GM23248 (cell line): ENCODE data around the gene RASAL2. TPM values are rescaled to one million over a fixed set of nuclear protein-coding genes. Genes with fewer than 3 reads are reported as not detected.
A peak's percentile ranks its signal among the peaks of the same experiment; 100 is the strongest.
"Not testable (repeated sequence)": the region's sequence is repeated elsewhere in the genome, so short reads cannot be mapped to it uniquely, and the experiment has no call there.

ENCODE experiments used
- DNase-seq: peaks from one replicate; pipeline ENCODE4 v3.0.0-alpha.2; 2015
- H2AFZ ChIP-seq: fragments of 200-600 bp; sonication (generic); 2 replicates; pipeline ENCODE4 v1.6.1; 2016; ENCODE audit warnings: antibody characterized with exemption
- H3F3A ChIP-seq: fragments of 200-600 bp; sonication (generic); 2 replicates; pipeline ENCODE4 v1.6.1; 2016; ENCODE audit warnings: mild to moderate bottlenecking, antibody characterized with exemption, mixed run types; ENCODE audit not compliant: insufficient read depth
- H3K27ac ChIP-seq: fragments of 200-600 bp; sonication (generic); 2 replicates; pipeline ENCODE4 v1.5.1; 2016; ENCODE audit warnings: mild to moderate bottlenecking
- H3K27me3 ChIP-seq: fragments of 200-600 bp; sonication (generic); replicated peaks from 2 replicates; pipeline ENCODE4 v1.6.1; 2016; ENCODE audit warnings: mild to moderate bottlenecking; ENCODE audit not compliant: insufficient read depth
- H3K36me3 ChIP-seq: fragments of 200-600 bp; sonication (generic); 2 replicates; pipeline ENCODE4 v1.6.1; 2016; ENCODE audit warnings: low read depth, mild to moderate bottlenecking
- H3K4me1 ChIP-seq: fragments of 200-600 bp; sonication (generic); 2 replicates; pipeline ENCODE4 v1.6.1; 2016; ENCODE audit warnings: mild to moderate bottlenecking; ENCODE audit not compliant: insufficient read depth
- H3K4me2 ChIP-seq: fragments of 200-600 bp; sonication (generic); one replicate; pipeline ENCODE4 v1.6.1; 2016; ENCODE audit warnings: mild to moderate bottlenecking; ENCODE audit not compliant: unreplicated experiment
- H3K4me3 ChIP-seq: fragments of 200-600 bp; sonication (generic); 2 replicates; pipeline ENCODE4 v1.5.1; 2016; ENCODE audit warnings: mild to moderate bottlenecking
- H3K79me2 ChIP-seq: fragments of 200-600 bp; sonication (generic); 2 replicates; pipeline ENCODE4 v1.6.1; 2016; ENCODE audit warnings: mild to moderate bottlenecking; ENCODE audit not compliant: insufficient read depth
- H3K9ac ChIP-seq: fragments of 200-600 bp; sonication (generic); 2 replicates; pipeline ENCODE4 v1.6.1; 2016; ENCODE audit warnings: mild to moderate bottlenecking
- H3K9me2 ChIP-seq: fragments of 200-600 bp; sonication (generic); 2 replicates; pipeline ENCODE4 v1.6.1; 2016; ENCODE audit warnings: mixed run types, mild to moderate bottlenecking, moderate library complexity; ENCODE audit not compliant: insufficient read depth
- H3K9me3 ChIP-seq: fragments of 200-600 bp; sonication (generic); one replicate; pipeline ENCODE4 v1.6.1; 2017; ENCODE audit warnings: low read depth
- H4K20me1 ChIP-seq: fragments of 200-600 bp; sonication (generic); 2 replicates; pipeline ENCODE4 v1.6.0; 2016; ENCODE audit not compliant: insufficient read depth
- EZH2 ChIP-seq: fragments of 200-600 bp; sonication (generic); IDR thresholded peaks from 2 replicates; pipeline ENCODE4 v1.6.1; 2018; ENCODE audit warnings: antibody characterized with exemption, mild to moderate bottlenecking; ENCODE audit not compliant: insufficient read depth, poor library complexity, severe bottlenecking
- EZH2phosphoT487 ChIP-seq: fragments of 200-600 bp; sonication (generic); IDR thresholded peaks from 2 replicates; pipeline ENCODE4 v1.6.1; 2018; ENCODE audit warnings: antibody characterized with exemption, moderate library complexity, mild to moderate bottlenecking, low read depth; ENCODE audit not compliant: insufficient read depth
- WGBS, 2 experiments: methylation state at CpG; one replicate each; pipeline ENCODE4 v1.1.6; 2015 to 2017; ENCODE audit warnings: low lambda C conversion rate in 2 of 2, low coverage in 1 of 2; ENCODE audit errors: missing lambda C conversion rate in 2 of 2; 5-methylcytosine and 5-hydroxymethylcytosine counted together
- in situ Hi-C: fragments of 300-500 bp; cut with MboI; formaldehyde crosslinking; loops from 2 replicates; pipeline ENCODE4 v1.15.0; 2020
- polyA plus RNA-seq: library from polyadenylated mRNA; unstranded; fragments of >200 nt; fragmentation: Nextera tagmentation; extraction: Ambion mirVana; gene quantifications from 2 replicates; pipeline ENCODE4 v1.2.1, GENCODE V29; 2016
- total RNA-seq: library from RNA; depleted of rRNA; stranded (reverse); fragments of >200 nt; shearing (Covaris generic); gene quantifications from 2 replicates; pipeline ENCODE4 v1.2.3, GENCODE V29; 2014

The RASAL2 gene
- total and polyA plus RNA-seq, 2 experiments from 2014 or later, result 10.1 to 23.1 TPM

- no peak overlapping the region for H2AFZ ChIP-seq
- H3K27ac ChIP-seq, result no peak overlapping the region
- no peak overlapping the region for H3K9ac ChIP-seq
- no peaks in the 10 kb centered on the region for H3K36me3 ChIP-seq
- no peak overlapping the region for H3K4me2 ChIP-seq
- H3K27me3 ChIP-seq, result no peaks in the 10 kb centered on the region
- WGBS, 2 experiments, result 96 to 100% methylated on average over 1 of the region's 1 CpG
- peaks cover 20% of the 10 kb centered on the region for H3F3A ChIP-seq
- H3K9me3 ChIP-seq, result no peaks in the 10 kb centered on the region
- no peak overlapping the region for H3K4me3 ChIP-seq
- H4K20me1 ChIP-seq, result no peaks in the 10 kb centered on the region
- in situ Hi-C loops, result no loop called here
- H3K4me1 ChIP-seq, result peaks cover 22% of the 10 kb centered on the region
- no peak for TF ChIP-seq EZH2
- no peak for TF ChIP-seq EZH2phosphoT487
- DNase-seq, result no peak
- peaks cover 73% of the 10 kb centered on the region for H3K79me2 ChIP-seq
- H3K9me2 ChIP-seq, result no peaks in the 10 kb centered on the region
Measured at GRCh38 chr1:178385662-178386061, 291.8 kb downstream of the RASAL2 start.

GRCh38 chr1:178388418-178389145 lies 294.7 kb downstream of the RASAL2 start:
- no peaks in the 10 kb centered on the region for H3K9me2 ChIP-seq
- H3K9me3 ChIP-seq, result no peaks in the 10 kb centered on the region
- H3K4me2 ChIP-seq, result peak overlapping the region; percentile 54
- TF ChIP-seq EZH2, result no peak
- no peak for TF ChIP-seq EZH2phosphoT487
- no peak overlapping the region; the same call in 1 of the 2 replicates for H3K4me3 ChIP-seq
- peak overlapping the region; percentile 14; the same call in 1 of the 2 replicates for H3K9ac ChIP-seq
- WGBS, 2 experiments, result 30 to 36% methylated on average over 6 of the region's 6 CpGs
- in situ Hi-C loops, result no loop called here
- peaks cover 15% of the 10 kb centered on the region for H3F3A ChIP-seq
- H3K36me3 ChIP-seq, result peaks cover 9% of the 10 kb centered on the region; the same call in 1 of the 2 replicates
- peak; percentile 76 for DNase-seq
- peaks cover 75% of the 10 kb centered on the region for H3K79me2 ChIP-seq
- H3K27me3 ChIP-seq, result no peaks in the 10 kb centered on the region
- peaks cover 4% of the 10 kb centered on the region; the same call in 1 of the 2 replicates for H4K20me1 ChIP-seq
- H2AFZ ChIP-seq, result no peak overlapping the region
- peaks cover 22% of the 10 kb centered on the region for H3K4me1 ChIP-seq
- peak overlapping the region; percentile 52 for H3K27ac ChIP-seq

GRCh38 chr1:178389441-178389840 lies 295.5 kb downstream of the RASAL2 start:
- H2AFZ ChIP-seq, result no peak overlapping the region
- in situ Hi-C loops, result no loop called here
- TF ChIP-seq EZH2, result no peak
- no peaks in the 10 kb centered on the region for H3K9me2 ChIP-seq
- no peak overlapping the region for H3K27ac ChIP-seq
- no peak overlapping the region for H3K9ac ChIP-seq
- peaks cover 4% of the 10 kb centered on the region; the same call in 1 of the 2 replicates for H4K20me1 ChIP-seq
- H3K36me3 ChIP-seq, result peaks cover 9% of the 10 kb centered on the region; the same call in 1 of the 2 replicates
- H3F3A ChIP-seq, result peaks cover 15% of the 10 kb centered on the region
- peak; percentile 41 for DNase-seq
- H3K79me2 ChIP-seq, result peaks cover 69% of the 10 kb centered on the region
- peak overlapping the region; percentile 54 for H3K4me2 ChIP-seq
- peaks cover 22% of the 10 kb centered on the region for H3K4me1 ChIP-seq
- H3K27me3 ChIP-seq, result no peaks in the 10 kb centered on the region
- H3K4me3 ChIP-seq, result no peak overlapping the region
- H3K9me3 ChIP-seq, result no peaks in the 10 kb centered on the region

GRCh38 chr1:178390280-178390679 lies 296.4 kb downstream of the RASAL2 start:
- H3K4me3 ChIP-seq, H3K36me3 ChIP-seq, DNase-seq, H3K27ac ChIP-seq, H4K20me1 ChIP-seq, H2AFZ ChIP-seq, in situ Hi-C loops, H3K9me3 ChIP-seq, H3K4me2 ChIP-seq, H3K27me3 ChIP-seq, H3K9ac ChIP-seq, H3K9me2 ChIP-seq: not testable (repeated sequence)
- H3K79me2 ChIP-seq, result peaks cover 63% of the 10 kb centered on the region
- 96 to 99% methylated on average over 8 of the region's 8 CpGs for WGBS, 2 experiments
- H3K4me1 ChIP-seq, result peaks cover 22% of the 10 kb centered on the region
- peaks cover 15% of the 10 kb centered on the region for H3F3A ChIP-seq
